Suprapubic skin (tissue), 4 donors: ENCODE data around the gene DEPP1. TPM values are rescaled to one million over a fixed set of nuclear protein-coding genes. Genes with fewer than 3 reads are reported as not detected.
A peak's percentile ranks its signal among the peaks of the same experiment; 100 is the strongest.

Experiments used
- DNase-seq, 2 donors: peaks; one replicate each; pipeline ENCODE4 v3.0.0-alpha.2; 2019; ENCODE audit warnings: low spot score in 2 of 2
- H3K27ac ChIP-seq: fragments of 200-600 bp; sonication (generic); one replicate; pipeline ENCODE4 v1.5.1; 2019
- H3K27me3 ChIP-seq: fragments of 200-600 bp; sonication (generic); one replicate; pipeline ENCODE4 v1.5.1; 2019
- H3K36me3 ChIP-seq: fragments of 200-600 bp; sonication (generic); one replicate; pipeline ENCODE4 v1.5.1; 2019
- H3K4me1 ChIP-seq: fragments of 200-600 bp; sonication (generic); one replicate; pipeline ENCODE4 v1.5.1; 2019
- H3K4me3 ChIP-seq: fragments of 200-600 bp; sonication (generic); one replicate; pipeline ENCODE4 v1.5.1; 2019; ENCODE audit warnings: mild to moderate bottlenecking
- H3K9me3 ChIP-seq: fragments of 200-600 bp; sonication (generic); one replicate; pipeline ENCODE4 v1.5.1; 2019
- EP300 ChIP-seq: sonication (generic); formaldehyde crosslinking; IDR thresholded peaks from one replicate; pipeline ENCODE4 v1.6.1; 2017; ENCODE audit warnings: antibody characterized with exemption
- POLR2A ChIP-seq, 2 donors: fragments of 450-650 bp; IDR thresholded peaks; one replicate each; pipeline ENCODE4 v1.6.1; 2017; ENCODE audit warnings: antibody characterized with exemption in 2 of 2, mild to moderate bottlenecking in 2 of 2, moderate library complexity in 2 of 2
- POLR2AphosphoS5 ChIP-seq, 3 donors: sonication (generic); formaldehyde crosslinking; IDR thresholded peaks; one replicate each; pipeline ENCODE4 v1.6.1; 2017; ENCODE audit warnings: antibody characterized with exemption in 3 of 3
- WGBS: methylation state at CpG from one replicate; pipeline ENCODE4 v1.1.5; 2018; 5-methylcytosine and 5-hydroxymethylcytosine counted together
- total RNA-seq, 4 donors: library from RNA; depleted of rRNA; stranded (reverse); fragments of >200 nt; gene quantifications; one replicate each; pipeline ENCODE4 v1.1.0, GENCODE V29; 2016
- TF ChIP-seq, protein P1 (sequence below), 2 donors: fragments of 200-600 bp in 1 of 2; fragments of 450-650 bp in 1 of 2; sonication (generic) in 1 of 2; IDR thresholded peaks; one replicate each; pipeline ENCODE4 v1.5.1; 2016 to 2019; ENCODE audit warnings: antibody characterized with exemption in 2 of 2, mild to moderate bottlenecking in 1 of 2, moderate library complexity in 1 of 2

DEPP1 gene
- total RNA-seq, 4 donors from 2014 or later = 27.5 to 101 (median 38.2) TPM

GRCh38 chr10:44989597-44990301, 11.1 kb upstream of the DEPP1 start:
- WGBS = 81% methylated on average over 14 of the region's 14 CpGs
- peaks cover 34% of the 10 kb centered on the region for H3K36me3 ChIP-seq
- no peaks in the 10 kb centered on the region for H3K9me3 ChIP-seq
- TF ChIP-seq, protein P1, sequence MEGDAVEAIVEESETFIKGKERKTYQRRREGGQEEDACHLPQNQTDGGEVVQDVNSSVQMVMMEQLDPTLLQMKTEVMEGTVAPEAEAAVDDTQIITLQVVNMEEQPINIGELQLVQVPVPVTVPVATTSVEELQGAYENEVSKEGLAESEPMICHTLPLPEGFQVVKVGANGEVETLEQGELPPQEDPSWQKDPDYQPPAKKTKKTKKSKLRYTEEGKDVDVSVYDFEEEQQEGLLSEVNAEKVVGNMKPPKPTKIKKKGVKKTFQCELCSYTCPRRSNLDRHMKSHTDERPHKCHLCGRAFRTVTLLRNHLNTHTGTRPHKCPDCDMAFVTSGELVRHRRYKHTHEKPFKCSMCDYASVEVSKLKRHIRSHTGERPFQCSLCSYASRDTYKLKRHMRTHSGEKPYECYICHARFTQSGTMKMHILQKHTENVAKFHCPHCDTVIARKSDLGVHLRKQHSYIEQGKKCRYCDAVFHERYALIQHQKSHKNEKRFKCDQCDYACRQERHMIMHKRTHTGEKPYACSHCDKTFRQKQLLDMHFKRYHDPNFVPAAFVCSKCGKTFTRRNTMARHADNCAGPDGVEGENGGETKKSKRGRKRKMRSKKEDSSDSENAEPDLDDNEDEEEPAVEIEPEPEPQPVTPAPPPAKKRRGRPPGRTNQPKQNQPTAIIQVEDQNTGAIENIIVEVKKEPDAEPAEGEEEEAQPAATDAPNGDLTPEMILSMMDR (IDR thresholded peaks at IDR 0.05) = no peak
- TF ChIP-seq POLR2AphosphoS5 (IDR thresholded peaks at IDR 0.05) (no peak), POLR2A (IDR thresholded peaks at IDR 0.05) (no peak), EP300 (no peak)
- H3K4me1 ChIP-seq = peaks cover 33% of the 10 kb centered on the region
- no peaks in the 10 kb centered on the region for H3K27me3 ChIP-seq
- DNase-seq = peak; percentile 31 to 75
- H3K4me3 ChIP-seq = no peak overlapping the region
- H3K27ac ChIP-seq = no peak overlapping the region

- H3K4me1 ChIP-seq = peaks cover 26% of the 10 kb centered on the region
- WGBS = 94% methylated on average over 10 of the region's 10 CpGs
- no peaks in the 10 kb centered on the region for H3K9me3 ChIP-seq
- no peaks in the 10 kb centered on the region for H3K27me3 ChIP-seq
- peak; percentile 43 to 48 for DNase-seq
- no peak for TF ChIP-seq EP300
- TF ChIP-seq POLR2A (IDR thresholded peaks at IDR 0.05) = no peak
- TF ChIP-seq, protein P1 (IDR thresholded peaks at IDR 0.05) = no peak
- TF ChIP-seq POLR2AphosphoS5 (IDR thresholded peaks at IDR 0.05) = no peak
- H3K27ac ChIP-seq = no peak overlapping the region
- H3K4me3 ChIP-seq = no peak overlapping the region
- H3K36me3 ChIP-seq = peaks cover 37% of the 10 kb centered on the region
Observed at GRCh38 chr10:44988957-44989585, 10.5 kb upstream of the DEPP1 start.

DNA sequence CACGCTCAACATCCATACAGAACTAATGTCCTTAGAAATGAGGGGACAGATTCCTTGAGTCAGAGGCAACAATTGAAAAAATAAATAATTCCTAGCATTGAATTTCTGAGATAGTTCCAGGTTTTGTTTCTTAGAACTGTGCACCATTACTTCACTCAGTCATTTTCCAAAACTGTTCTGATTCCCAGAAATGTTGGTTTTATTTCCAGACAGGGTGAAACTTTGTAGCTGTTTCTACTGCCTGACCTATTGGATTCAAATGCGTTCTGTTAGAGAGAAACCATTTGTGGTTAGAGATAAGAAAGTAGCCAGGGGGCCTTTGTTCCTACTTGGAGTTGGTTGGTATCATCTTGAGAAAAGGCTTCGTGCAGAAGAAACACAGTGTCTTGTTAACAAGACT, 8.1 kb upstream of the DEPP1 start:
- Histone ChIP-seq H3K27me3 (no peaks in the 10 kb centered on the region), H3K27ac (no peak overlapping the region), H3K9me3 (no peaks in the 10 kb centered on the region), H3K36me3 (peaks cover 29% of the 10 kb centered on the region), H3K4me3 (no peak overlapping the region), H3K4me1 (peaks cover 17% of the 10 kb centered on the region)
- DNase-seq = peak in 1 of 2 donors; percentile 6
- WGBS = 65% methylated on average over 3 of the region's 3 CpGs
- TF ChIP-seq POLR2AphosphoS5 (IDR thresholded peaks at IDR 0.05) = no peak
- TF ChIP-seq, protein P1 (IDR thresholded peaks at IDR 0.05) = no peak
- TF ChIP-seq POLR2A (IDR thresholded peaks at IDR 0.05) = no peak
- no peak for TF ChIP-seq EP300

DNA sequence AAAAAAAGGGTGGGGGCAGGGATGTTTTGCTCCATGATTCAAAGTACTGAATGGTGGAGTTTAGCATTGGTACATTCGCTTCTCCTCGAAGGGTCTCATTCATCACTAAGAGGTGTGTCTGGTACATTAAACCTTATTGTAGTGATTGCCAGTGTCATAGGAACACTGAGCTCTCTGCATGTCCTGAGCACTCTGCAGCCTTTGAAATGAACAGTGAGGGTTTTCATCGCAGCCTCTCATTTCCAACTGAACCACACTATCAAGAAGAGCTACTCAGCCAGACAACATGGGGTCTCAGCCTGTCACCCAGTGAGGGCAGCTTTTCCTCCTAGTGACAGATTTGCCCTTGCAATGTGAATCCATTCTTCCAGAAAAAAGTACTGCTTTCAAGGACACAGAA, 7.6 kb upstream of the DEPP1 start:
- no peak overlapping the region for H3K4me3 ChIP-seq
- DNase-seq = peak; percentile 9 to 12
- H3K9me3 ChIP-seq = no peaks in the 10 kb centered on the region
- no peaks in the 10 kb centered on the region for H3K27me3 ChIP-seq
- H3K4me1 ChIP-seq = peaks cover 17% of the 10 kb centered on the region
- WGBS = 92% methylated on average over 3 of the region's 3 CpGs
- no peak overlapping the region for H3K27ac ChIP-seq
- peaks cover 29% of the 10 kb centered on the region for H3K36me3 ChIP-seq
- TF ChIP-seq, protein P1 (IDR thresholded peaks at IDR 0.05) = no peak
- TF ChIP-seq POLR2AphosphoS5 (IDR thresholded peaks at IDR 0.05) (no peak), EP300 (no peak), POLR2A (IDR thresholded peaks at IDR 0.05) (no peak)

DNA sequence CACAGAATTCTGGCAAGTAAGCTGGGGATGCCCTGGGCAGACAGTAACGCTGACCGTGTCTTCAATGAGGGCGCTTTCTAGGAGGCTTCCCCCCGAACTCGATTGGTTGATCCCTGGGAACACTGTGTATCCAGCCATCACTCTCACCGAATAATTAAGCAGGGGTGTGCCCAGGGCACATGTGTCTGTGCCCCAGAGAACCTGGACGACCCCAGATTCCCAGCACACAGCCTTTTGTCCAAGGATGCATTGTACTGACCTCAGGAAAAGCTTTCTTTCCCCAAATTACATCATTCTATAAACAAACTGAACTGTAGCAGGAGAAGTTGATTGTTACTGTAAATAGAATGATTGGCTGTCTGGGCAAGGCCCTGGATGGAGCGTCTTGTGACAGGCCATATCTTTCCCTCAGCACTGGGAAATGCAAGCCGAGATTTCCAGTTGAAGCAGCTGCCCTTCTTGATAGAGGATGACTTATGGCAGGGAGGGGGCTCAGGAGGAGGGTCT, 6.6 kb upstream of the DEPP1 start:
- peak overlapping the region; percentile 37 for H3K27ac ChIP-seq
- no peak overlapping the region for H3K4me3 ChIP-seq
- WGBS = 73% methylated on average over 8 of the region's 9 CpGs
- peak; percentile 46 to 55 for DNase-seq
- H3K36me3 ChIP-seq = peaks cover 29% of the 10 kb centered on the region
- TF ChIP-seq POLR2AphosphoS5 (IDR thresholded peaks at IDR 0.05) (no peak), POLR2A (IDR thresholded peaks at IDR 0.05) (no peak), EP300 (no peak)
- TF ChIP-seq, protein P1 (IDR thresholded peaks at IDR 0.05) = no peak
- no peaks in the 10 kb centered on the region for H3K27me3 ChIP-seq
- H3K4me1 ChIP-seq = peaks cover 24% of the 10 kb centered on the region
- no peaks in the 10 kb centered on the region for H3K9me3 ChIP-seq
